Stimulated activated CD4-positive, alpha-beta T cell treated with anti-CD3 and anti-CD28 coated beads, Interleukin-1b, Interleukin-23, amount 100 ng/mL, for 48 hours (primary cell): ENCODE results near the gene HRAS.

ENCODE experiments used
- DNase-seq: peaks from one replicate; pipeline ENCODE4 v3.0.0-alpha.2; 2020

HRAS gene

GRCh38 chr11:567011-567628 is 31.7 kb upstream of the HRAS start:
- no peak for DNase-seq

DNA sequence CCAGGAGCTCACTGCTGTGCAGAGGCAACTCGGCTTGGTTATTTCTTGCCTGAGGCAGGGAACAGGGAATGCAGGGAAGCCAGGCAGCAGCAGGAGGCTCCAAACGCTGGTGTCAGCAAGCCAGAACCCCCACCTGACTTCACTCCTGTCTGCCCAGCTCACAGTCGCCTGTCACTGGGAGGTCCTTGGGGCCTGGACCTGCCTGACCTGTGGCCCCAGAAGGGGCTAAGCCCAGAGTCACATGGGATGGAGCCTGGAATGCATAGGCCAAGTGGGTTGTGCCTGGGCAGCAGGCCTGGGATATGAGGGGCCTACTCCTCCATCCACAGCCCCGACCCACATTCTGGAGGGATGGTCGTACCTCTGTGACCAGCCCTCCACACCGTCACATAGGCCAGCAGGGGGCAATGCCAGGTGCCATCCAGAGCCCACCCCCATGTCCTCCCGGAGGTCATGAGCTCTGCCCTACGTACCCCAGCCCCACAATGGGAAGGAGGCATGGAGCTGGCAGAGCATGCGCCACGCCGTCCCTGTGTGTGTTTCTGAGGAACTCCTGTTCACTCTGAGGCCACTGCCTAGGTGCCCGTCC is 30.6 kb upstream of the HRAS start:
- DNase-seq: no peak

- no peak for DNase-seq
Observed at GRCh38 chr11:563812-564578, 28.6 kb upstream of the HRAS start.

DNA sequence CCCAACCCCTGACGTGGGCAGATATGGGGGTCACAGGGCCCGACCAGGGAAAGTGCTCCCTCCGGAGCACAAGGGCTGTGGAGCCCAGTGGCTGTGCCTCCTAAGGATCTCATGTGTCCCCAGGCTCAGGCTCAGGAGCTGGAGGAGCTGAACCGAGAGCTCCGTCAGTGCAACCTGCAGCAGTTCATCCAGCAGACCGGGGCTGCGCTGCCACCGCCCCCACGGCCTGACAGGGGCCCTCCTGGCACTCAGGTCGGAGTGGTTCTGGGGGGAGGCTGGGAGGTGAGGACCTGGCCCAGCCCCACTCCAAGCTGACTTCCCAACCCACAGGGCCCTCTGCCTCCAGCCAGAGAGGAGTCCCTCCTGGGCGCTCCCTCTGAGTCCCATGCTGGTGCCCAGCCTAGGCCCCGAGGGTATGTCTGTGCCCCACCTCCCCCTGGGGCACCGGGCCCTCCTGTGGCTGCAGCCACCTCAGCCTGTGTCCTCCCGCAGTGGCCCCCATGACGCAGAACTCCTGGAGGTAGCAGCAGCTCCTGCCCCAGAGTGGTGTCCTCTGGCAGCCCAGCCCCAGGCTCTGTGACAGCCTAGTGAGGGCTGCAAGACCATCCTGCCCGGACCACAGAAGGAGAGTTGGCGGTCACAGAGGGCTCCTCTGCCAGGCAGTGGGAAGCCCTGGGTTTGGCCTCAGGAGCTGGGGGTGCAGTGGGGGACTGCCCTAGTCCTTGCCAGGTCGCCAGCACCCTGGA is 27.9 kb upstream of the HRAS start:
- DNase-seq: no peak

DNA sequence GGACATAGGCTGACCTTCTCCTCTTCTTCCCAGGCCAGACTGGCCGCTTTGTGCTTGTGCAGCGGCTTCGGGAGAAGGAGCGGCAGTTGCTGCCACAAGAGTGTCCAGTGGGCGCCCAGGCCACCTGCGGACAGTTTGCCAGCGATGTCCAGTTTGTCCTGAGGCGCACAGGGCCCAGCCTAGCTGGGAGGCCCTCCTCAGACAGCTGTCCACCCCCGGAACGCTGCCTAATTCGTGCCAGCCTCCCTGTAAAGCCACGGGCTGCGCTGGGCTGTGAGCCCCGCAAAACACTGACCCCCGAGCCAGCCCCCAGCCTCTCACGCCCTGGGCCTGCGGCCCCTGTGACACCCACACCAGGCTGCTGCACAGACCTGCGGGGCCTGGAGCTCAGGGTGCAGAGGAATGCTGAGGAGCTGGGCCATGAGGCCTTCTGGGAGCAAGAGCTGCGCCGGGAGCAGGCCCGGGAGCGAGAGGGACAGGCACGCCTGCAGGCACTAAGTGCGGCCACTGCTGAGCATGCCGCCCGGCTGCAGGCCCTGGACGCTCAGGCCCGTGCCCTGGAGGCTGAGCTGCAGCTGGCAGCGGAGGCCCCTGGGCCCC is 26.8 kb upstream of the HRAS start:
- DNase-seq: no peak

DNA sequence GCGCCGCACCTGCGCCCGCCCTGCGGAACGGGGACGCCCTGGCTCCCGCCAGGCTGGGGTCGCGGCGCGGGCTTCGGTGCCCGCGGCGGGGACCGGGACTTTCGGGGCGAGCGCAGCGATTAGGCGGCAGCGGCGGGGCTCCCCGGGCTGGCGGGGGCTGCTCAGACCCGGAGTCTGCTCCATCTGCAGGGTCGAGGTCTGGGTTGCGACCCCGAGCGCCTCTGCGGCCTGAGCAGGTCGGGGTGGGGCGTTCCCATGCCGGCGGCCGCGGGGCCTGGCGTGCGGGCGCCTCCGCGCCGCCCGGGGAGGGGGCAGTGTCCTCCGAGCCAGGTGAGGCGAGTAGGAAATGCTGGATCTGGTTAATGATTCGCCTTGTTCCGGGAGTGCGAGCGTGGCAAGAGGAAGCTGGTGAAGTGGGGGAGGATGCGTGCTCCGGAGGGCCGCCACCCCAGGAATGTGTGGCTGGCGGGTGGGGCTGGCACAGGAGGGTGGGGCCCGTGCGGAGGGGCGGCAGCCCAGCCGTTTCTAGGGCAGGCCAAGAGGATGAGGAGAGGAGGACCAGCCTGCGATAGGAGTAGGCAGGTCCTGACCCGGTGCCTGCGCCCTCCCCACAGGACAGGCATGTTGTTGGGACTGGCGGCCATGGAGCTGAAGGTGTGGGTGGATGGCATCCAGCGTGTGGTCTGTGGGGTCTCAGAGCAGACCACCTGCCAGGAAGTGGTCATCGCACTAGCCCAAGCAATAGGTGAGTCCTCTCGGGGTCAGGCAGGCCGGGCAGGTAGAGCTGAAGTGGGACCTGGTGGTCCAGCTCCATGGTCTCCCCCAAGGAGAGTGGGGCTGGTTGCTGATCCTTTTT is 26.0 kb upstream of the HRAS start:
- no peak for DNase-seq

DNA sequence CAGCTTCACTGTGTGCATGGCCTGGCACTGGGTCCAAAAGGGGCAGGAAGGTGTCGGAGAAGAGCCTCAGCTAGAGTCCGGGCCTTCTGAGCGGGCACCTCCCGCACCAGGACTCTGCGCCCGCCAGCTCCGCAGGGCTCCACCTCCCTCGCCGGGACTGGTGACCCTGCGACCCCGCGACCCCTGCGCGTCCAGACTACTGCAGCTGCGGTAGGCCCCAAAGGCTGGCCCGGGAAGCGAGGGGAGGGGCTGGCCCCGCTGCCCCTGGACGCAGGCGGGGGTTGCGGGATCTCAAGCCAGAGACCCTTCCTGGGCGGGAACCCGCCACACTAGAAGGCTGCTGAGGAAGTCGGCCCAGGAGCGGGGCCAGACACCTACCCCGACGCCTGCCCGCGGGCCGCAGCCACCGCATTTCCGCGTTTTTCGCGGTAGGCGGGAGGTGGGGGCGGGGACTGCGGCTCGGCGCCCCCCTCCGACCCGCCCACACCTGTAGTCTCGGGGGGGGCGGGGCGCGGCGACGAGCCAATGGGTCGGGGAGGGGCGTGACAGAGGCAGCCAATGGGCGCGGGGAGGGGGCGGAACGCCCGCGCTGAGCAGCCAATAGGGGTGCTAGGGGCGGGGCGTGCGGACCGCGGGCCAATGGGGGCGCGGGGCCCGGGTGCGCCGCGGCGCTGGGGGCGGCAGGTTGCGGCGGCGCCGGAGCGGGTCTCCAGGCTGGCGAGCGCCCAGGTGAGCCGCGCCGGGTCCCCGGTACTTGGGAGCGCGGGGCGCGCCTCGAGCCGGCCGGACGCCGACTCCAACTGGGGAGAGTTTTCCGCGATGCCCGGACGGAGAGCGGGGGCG is 25.1 kb upstream of the HRAS start, which contains the start of the genes LMNTD2 and RASSF7:
Gene LMNTD2 (minus strand): TSS at position 434 of the 843 bp plus-strand sequence. CDS start 22 bp downstream, at position 412.
Gene RASSF7 (plus strand): TSS at position 666 of the 843 bp plus-strand sequence. CDS start 799 bp downstream, outside the sequence.
- peak; percentile 94 for DNase-seq

- DNase-seq: no peak
Observed at GRCh38 chr11:559712-560304, 24.4 kb upstream of the HRAS start.

DNA sequence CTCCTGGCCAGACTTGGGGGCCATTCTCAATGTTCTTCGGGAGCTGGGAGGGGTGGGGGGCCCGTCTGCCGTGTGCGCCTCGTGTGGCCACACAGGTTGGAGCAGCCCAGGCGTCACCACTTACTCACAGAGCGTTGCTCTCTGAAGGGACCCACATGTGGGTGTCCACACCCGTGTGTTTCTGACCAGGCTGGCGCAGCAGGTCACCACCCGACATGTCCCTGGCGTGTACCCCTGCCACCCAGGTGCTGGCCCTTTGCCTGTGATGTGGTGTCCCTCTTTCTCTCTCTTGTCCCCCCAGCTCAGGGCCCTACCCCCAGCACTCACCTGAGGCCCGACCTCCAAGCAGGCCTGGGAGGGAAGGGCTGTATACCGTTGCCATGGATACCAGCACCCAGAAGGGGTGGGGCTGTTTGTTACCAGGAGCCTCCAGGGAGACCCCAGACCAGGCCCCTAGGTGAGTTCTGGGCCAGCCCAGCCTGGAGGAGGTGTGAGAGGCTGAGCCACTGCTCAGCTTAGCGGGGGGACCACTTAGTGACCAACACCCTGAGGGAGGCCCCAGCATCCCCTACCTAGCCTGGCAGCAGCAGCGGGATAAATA is 23.7 kb upstream of the HRAS start:
- DNase-seq: no peak

DNA sequence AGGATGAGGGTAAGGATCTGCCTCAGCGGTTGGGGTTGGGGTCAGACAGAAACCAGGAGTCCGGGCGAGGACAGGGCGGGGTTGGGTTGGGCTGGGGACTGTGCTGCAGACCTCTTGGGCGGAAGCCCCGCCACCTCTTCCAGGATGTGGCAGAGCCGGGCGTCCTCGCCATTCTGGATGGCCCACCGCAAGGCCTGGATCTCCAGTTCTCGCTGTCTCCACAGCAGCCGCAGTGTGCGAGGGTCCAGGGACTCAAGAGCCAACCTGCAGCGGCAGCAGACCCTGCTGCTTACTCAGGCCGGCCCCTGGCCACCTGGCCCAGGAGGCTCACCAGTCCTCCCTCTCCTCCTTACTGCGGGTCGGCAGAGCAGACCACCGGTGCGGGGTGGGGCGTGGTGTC is 23.1 kb upstream of the HRAS start:
- no peak for DNase-seq

GRCh38 chr11:557328-558132 is 22.2 kb upstream of the HRAS start:
- DNase-seq: no peak

DNA sequence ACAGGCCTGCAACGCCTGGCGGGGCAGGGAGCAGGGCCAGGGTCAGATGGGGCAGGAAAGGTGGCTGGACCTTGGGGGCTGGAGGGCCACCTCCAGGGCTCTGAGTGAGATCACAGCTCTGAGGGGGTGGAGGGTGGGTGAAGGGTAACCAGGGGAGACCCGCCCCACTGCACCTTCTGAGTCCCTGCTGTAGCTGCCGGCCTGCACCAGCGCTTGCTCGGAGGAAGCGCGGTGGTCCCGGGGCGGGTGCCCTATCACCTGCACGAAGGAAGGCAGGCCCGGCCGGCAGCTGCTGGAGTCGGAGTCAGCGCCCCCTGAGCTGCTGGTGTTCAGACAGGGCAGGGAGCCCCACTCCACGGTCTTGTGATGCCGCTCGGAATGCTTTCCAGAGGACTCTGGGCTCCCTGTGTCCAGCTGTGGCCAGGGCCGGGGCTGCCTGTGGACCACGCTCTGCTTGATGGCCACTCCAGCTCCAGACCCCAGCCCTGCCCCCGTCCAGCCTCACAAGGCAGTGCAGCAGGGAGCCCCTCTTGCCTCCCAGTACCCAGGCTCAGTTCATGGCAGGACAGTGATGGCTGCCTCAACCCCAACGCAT is 21.4 kb upstream of the HRAS start:
- no peak for DNase-seq

- DNase-seq: no peak
Observed at GRCh38 chr11:555780-556661, 20.6 kb upstream of the HRAS start.

- no peak for DNase-seq
Observed at GRCh38 chr11:555227-555779, 19.9 kb upstream of the HRAS start.

DNA sequence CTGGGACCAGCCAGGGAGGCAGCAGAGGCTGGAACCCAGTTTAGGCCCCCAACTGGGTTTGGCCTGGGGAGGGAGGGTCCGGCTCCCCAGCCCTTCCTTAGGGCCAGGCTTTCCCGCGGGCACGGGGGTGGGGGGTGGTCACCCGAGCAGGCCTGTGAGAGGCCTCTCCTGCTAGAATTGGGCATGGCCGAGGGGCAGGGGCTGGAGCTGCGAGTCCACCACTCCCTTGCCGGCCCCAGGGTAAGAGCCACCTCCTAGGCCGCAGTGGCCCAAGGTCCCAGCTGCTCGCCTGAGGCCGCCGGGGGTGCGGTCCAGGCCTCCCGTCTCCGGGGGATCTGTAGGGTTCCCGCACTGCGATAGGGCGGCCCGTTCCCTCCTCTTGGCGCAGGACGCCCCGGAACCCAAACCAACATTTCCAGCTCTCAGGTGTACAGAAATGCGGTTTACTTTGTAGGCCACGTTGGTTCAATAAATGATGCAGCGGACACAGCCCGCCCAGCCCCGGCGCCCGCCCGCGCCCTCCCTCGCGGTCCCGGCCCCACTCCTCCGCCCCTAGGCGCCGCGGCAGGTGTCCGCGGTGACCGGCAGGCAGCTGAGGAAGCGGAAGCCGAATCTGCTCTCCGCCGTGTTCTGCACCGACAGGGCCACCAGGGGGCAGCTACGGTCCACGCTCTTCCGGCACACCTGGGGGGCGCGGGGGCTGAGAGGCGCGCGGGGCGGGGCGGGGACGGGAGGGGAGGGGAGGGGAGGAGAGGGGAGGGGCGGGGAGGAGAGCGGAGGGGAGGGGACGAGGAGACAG is 19.3 kb upstream of the HRAS start:
- peak; percentile 71 for DNase-seq

- DNase-seq: no peak
Observed at GRCh38 chr11:553988-554340, 18.6 kb upstream of the HRAS start.
